NCI-H446 (cell line): ENCODE results near the gene CCNB1IP1.
"Not testable (repeated sequence)": the region's sequence is repeated elsewhere in the genome, so short reads cannot be mapped to it uniquely, and the experiment has no call there.

ENCODE experiments used
- DNase-seq, 2 experiments: peaks; one replicate each; lab custom pipeline; 2025; lab: John Stamatoyannopoulos, UW

CCNB1IP1 gene, protein sequence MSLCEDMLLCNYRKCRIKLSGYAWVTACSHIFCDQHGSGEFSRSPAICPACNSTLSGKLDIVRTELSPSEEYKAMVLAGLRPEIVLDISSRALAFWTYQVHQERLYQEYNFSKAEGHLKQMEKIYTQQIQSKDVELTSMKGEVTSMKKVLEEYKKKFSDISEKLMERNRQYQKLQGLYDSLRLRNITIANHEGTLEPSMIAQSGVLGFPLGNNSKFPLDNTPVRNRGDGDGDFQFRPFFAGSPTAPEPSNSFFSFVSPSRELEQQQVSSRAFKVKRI

DNA sequence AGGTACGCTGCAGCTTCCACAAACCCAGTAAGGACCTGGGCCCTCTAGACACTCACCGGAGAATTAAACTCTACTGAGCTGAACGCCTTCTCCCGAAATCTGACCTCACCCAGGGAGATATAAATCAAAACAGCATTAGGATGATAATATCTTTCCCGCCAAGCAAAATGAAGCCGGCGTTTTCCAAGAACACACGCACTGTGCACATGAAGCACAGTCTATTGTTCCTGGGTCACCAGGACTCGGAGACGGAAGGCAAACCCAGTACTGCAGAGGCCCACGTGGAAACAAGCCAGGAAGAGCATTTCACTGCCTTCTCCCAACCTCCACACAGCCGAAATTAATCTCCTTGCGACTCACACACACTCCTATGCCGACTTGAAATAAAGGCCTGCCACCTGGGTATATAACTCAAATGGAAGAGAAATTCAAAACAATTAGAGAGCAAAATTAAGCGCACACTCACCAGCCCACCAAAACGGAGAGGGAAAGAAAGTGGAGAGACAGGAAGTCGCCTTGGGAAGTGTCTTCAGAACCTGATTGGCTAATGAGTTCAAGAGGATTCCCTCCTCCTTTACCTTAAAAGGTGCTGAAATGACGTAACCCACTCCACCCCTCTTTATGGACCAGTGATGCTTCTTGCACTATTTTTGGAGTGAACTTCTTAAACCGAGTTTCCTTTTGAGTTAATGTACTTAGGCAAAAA is at the start of gene CCNB1IP1:
TSS of gene CCNB1IP1 (minus strand) at position 492 of the 706 bp plus-strand sequence. CDS start 16,756 bp downstream, outside the sequence.
- DNase-seq = peak; percentile 90 to 91

DNA sequence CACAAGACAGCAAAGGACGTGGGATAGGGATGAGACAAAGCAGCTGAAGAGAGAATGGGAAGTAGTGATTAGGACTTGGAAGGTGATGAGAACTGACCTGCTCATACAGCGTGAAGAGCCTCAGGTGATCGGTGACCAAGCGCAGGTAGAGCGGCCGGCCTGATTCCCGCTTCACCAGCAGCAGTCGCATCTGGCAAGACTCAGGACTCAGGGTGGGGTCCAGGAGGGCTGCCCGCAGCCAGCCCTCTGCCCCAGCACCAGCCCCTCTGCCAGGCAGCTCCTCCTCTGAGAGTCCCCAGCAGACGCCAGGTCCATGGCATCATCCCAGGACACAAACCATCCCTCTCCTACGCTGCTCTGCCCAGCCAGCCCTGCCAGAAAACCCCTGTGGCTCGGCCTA is 49.4 kb upstream of the CCNB1IP1 start:
- DNase-seq = no peak

DNA sequence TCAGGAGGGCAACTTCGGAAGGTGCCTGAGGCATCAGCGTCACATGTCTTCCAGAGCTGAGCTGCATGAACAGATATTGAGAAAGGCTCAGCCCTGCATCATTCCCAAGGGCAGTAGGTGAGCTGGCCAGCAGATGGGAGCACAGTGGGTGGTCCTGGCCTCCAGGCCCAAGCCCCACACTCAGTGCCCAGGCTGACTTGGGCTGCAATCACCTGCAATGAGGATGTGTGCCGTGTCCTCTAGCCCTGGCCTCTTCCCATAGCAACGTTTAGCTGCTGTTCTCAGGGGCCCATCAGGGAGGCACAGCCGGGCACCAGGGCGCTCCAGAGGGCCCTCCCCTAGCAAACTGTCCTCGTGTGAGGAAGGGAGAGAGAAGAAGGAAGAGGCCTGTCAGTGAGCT is 48.3 kb upstream of the CCNB1IP1 start:
- no peak for DNase-seq

DNA sequence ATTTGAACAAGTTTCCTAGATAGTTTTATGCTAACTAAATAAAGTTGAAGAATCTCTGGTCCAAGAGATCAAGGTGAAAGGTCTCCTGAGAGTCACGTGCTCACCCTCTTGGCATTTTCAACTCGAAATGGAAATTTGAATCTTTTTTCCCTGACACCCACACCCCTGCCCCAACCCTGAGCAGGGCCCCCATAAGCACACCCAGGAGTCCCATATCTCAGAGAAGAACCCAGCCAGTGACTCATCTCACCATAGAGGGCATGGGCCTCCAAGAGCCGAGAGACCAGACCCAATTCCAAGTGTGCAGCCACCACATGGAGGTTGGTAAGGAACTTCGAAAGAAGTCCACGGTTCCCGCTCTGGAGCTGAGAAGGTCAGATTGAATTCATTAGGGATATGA is 47.6 kb upstream of the CCNB1IP1 start:
- no peak for DNase-seq

DNA sequence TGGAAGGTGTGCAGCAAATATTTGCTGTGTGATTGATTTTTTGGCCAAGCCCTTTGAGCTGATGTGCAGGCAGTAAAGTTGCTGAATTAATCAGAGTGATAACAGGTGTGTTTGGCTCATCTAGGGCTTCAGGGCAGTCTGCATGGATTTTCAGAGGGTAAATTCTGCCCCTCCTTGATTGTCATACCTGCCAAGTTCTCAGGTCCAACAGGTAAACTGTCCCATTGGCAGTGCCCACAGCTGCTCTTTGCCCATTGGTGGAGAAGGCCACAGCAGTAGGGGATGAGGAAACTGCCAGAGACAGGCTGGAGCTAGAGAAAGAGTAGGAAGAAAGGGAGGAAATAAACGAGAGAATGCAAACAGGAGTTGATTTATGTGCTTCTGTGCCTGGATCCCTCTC is 46.7 kb upstream of the CCNB1IP1 start:
- DNase-seq = no peak

DNA sequence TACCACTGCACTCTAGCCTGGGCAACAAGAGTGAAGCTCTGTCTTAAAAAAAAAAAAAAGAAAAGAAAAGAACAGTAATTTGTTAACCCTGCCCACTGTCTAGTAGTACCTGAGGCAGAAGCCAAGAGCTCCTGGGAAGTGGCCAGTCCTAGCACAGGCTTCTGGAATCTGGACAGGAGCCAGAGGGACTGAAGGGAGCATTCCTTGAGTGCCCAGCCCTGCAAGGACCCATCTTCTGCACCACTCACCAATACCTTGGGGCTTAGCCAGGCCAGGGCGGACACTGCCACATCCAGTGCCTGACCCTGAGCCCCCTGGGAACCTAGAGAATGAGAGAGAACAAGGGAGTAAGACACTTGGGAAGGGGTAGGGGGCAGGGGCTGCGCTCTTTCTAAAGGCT is 44.1 kb upstream of the CCNB1IP1 start:
- DNase-seq = no peak

DNA sequence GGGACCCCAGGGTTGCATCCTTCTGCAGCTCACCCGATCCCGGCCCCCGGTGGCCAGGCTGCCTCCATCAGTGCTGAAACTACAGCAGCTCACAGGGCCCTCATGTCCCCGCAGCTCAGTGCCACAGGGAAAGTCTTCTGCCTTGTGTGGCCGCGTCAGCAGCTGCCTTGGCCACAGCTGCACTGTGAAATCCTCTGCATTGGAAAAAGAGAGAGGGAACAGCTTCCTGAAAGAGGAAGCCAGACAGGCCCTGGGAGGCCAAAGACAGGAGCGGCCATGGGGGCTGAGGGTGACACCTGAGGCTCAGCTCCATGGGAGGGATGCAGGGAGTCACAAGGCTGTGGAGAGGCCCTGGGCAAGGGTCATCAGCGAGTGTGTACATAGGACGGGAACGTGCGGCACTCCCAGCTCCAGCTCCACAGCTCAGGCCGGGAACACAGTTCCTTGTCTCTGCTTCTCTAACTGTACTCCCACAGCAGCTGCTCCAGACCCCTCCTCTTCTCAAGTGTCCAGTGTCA is 43.1 kb upstream of the CCNB1IP1 start:
- DNase-seq = no peak

DNA sequence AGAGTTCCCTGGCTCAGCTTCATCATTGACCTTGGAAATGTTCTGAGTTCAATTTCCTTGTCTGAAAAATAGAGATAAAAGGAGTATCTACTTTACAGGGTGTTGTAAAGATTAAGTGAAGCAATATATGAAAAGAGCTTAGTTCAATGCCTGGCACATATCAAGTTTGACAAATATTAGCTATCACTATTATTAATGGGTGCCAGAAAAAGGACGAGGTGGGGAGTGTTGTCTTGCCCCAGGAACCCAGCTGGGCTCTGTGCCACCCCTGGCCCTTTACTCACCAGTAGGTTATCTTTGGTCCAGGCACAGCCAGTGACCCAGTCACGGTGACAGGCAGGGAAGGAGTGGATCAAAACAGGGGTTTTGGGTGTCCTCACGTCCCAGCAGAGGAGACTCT is 42.4 kb upstream of the CCNB1IP1 start:
- DNase-seq = no peak

DNA sequence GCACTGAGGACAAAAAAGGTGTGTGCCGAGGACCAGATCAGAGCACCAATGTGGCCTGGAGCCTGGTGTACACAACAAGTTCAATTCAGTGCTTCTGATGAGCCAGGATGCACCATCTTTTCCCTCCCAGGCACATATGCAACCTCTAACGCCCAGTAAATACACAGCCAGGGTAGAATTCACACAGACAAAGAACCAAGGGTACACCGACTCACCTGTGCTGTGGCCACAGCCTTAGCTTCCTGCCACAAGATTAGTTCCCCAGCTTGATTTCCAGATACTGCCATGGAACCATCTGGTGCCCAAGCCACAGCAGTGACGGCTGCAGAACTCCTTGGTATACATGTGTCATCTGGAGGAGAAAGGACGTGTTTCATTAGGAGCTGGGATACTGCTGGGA is 39.7 kb upstream of the CCNB1IP1 start:
- no peak for DNase-seq

DNA sequence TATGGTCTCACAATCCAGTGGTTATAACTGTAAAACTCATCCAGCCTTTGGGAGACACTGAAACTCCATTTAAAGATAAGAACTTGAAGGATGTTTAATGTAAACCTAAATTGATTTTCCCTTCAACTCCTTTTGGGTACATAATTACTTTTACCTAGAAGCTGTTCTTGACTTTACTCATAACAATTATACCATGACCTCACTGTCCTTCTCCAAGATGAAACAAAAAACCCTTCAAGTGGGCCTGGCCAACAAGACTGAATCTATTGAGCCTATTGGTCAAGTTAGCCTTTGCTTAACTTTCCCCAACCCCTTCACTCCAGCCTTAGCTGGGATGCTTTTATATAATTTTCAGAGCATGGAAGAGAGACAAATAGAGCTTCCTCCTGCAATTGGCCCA is 32.8 kb upstream of the CCNB1IP1 start:
- DNase-seq = no peak

DNA sequence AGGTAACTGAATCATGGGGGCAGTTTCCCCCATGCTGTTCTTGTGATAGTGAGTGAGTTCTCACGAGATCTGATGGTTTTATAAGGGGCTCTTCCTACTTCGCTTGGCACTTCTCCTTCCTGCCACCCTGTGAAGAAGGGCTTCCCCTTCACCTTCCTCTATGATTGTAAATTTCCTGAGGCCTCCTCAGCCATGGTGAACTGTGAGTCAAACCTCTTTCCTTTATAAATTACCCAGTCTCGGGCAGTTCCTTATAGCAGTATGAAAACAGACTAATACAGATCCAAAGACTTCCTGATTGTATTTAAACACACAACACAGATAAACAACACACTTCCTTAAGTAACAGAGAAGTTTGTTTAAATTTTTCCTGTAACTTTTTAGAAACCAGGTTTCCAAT is 25.4 kb upstream of the CCNB1IP1 start:
- DNase-seq = not testable (repeated sequence)

DNA sequence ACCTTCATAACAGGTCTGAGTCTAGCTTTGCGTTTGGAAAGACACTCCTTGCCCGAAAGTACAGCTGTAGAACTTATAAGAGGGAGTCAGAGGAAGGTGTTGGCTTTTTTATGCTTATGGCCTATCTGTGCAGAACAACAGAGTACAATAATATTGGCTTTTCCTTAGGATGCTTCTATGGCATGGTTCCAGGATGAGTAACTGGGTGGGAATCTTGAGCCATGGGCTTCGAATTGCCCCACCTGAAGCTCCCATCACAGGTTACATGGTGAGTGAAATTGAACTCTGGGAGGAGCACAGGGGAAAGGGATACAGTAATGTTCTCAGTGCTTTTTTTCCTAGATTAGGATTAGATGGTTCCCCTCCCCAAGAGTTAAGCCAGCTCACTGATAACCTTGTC is 23.3 kb upstream of the CCNB1IP1 start:
- no peak for DNase-seq

DNA sequence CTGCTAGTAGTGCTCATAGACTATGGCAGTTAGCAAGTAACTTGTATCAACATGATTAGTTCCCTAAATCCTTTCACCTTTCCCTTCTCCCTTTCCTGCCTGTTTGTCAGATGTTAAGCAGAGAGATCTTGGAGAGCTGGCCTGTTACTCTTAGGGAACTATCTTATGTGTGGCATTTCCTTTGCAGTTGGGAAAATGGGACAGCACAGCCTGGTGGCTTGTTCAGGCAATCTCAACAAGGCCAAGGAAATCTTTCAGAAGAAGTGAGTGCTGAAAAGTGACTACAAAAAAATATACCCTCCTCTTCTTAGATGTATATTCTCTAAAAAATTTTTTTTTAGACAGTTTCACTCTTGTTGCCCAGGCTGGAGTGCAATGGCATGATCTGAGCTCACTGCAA is 17.8 kb upstream of the CCNB1IP1 start:
- no peak for DNase-seq

DNA sequence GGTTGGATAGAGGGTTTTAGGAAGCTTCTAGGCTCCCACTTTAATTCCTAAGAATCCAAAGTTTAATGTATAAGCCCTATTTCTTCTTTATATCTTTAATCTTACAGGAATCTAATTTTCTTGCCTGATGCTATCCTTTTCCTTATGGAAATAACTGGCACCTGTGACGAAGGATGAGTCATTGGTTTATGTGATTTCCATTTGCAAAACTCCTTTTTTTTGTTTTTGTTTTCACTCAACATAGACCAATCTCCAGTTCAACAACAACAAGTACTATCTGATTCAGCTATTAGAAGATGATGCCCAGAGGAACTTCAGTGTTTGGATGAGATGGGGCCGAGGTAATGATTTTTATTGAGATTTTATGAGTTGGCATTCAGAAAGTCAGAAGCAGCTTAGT is 17.2 kb upstream of the CCNB1IP1 start:
- DNase-seq = no peak

DNA sequence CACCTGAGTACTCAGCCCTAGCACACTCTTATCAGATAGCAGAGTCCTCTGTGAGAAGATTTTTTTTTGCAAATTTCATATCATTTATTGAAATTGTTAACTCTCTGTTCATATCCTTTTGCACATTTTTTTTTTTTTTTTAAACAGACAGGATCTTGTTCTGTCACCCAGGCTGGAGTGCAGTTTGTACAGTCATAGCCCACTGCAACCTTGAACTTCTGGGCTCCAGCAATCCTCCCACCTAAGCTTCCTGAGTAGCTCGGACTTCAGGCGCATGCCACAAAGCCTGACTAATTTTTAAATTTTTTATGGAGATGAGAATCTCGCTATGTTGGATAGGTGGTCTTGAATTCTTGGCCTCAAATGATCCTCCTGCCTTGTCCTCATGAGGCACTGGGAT is 14.7 kb upstream of the CCNB1IP1 start:
- no peak for DNase-seq

DNA sequence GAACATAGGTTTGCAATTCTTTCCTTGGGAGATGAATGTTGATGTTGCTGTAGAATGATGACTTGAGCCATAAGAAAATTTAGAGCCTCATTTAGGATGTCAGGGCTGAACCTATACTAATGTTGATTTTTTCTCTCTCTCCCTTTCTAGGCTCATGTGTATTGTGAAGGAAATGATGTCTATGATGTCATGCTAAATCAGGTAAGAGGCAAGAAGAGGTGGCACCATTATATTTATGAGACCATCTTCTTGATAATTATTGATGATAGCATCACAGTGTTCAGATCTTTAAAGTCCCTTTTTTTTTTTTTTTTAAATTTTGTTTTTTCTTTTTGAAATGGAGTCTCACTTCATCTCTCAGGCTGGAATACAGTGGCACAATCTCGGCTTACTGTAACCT is 13.6 kb upstream of the CCNB1IP1 start:
- DNase-seq = no peak

DNA sequence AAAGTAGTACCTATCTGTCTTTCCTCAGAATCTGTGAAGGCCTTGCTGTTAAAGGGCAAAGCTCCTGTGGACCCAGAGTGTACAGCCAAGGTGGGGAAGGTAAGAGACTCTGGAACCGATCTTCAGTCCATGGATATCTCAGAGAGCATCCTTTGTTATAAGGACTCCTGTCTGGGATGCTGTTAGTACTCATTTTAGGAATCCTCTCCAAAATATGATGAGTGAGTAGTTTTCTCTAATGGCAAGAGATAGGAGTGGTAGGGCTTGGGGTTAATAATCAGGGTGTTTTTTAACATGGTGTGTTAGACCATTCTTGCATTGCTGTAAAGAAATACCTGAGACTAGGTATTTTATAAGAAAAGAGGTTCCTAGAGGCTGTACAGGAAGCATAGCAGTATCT is 12.3 kb upstream of the CCNB1IP1 start:
- no peak for DNase-seq

DNA sequence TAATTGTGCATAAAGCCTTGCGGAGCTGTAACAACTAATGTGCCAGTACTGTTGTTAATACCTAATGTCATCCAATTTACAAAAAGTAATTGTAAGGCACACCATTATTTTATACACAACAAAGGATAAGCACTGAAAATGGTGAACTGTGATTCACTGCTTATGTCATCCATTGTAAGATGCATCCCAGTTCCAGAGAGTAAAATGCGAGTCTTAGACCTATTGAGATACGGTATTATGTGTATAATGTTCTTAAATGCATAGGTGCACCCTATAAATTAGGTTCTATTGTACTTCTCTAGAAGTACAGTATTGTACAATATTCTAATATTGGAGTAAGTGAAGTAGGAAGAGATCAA is 10.8 kb upstream of the CCNB1IP1 start:
- DNase-seq = peak in 1 of 2 experiments; percentile 38

DNA sequence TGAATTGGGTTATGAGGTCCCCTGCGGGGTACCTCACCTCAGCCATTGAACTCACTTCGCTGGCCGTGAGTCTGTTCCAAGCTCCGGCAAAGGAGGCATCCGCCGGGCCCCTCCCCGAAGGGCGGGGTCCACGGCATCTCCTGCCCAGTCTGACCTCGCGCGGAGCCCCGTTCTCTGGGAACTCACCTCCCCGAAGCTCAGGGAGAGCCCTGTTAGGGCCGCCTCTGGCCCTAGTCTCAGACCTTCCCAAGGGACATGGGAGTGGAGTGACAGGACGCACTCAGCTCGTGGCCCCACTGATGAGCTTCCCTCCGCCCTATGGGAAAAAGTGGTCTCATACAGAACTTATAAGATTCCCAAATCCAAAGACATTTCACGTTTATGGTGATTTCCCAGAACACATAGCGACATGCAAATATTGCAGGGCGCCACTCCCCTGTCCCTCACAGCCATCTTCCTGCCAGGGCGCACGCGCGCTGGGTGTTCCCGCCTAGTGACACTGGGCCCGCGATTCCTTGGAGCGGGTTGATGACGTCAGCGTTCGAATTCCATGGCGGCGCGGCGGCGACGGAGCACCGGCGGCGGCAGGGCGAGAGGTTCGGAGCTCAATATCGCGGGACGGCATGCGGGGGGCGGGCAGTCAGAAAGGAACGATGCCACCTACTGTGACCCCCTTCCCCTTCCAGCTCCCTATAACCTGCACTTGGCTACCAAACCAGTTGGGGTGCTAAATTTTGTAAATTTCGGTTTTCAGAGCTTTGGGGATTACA is 10.2 kb upstream of the CCNB1IP1 start, which contains the start of gene PARP2:
TSS of gene PARP2 (plus strand) at position 544 of the 770 bp plus-strand sequence. CDS start at position 551, 7 bp downstream.
- peak; percentile 100 for DNase-seq

DNA sequence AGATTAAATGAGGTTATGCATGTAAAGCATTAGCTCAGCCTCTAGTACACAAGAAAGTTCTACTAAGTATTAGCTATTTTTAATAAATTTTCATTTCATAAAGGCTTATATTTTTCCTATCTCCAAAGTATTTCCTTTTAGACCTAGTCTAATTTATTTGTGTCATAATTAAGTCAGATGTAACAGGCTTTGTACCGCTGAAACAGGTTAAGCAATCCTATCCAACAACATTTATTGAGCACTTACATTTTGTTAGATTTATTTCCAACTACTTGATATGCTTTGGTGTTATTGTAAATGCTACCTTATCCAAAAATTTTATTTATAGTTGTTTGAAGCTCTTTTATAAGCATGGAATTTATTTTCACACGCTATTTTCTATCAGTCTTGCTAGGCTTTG is 8.6 kb upstream of the CCNB1IP1 start:
- DNase-seq = no peak

DNA sequence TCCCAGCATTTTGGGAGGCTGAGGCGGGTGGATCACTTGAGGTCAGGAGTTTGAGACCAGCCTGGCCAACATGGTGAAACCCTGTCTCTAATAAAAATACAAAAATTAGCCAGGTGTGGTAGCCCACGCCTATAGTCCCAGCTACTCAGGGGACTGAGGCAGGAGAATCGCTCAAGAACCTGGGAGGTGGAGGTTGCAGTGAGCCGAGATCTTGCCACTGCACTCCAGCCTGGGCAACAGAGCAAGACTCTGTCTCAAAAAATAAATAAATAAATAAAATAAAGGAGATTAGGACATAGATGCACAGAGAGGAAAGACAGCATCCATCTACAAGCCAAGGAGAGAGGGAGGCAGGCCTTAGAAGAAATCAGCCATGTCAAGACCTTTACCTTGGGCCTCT is 8.0 kb upstream of the CCNB1IP1 start:
- not testable (repeated sequence) for DNase-seq

DNA sequence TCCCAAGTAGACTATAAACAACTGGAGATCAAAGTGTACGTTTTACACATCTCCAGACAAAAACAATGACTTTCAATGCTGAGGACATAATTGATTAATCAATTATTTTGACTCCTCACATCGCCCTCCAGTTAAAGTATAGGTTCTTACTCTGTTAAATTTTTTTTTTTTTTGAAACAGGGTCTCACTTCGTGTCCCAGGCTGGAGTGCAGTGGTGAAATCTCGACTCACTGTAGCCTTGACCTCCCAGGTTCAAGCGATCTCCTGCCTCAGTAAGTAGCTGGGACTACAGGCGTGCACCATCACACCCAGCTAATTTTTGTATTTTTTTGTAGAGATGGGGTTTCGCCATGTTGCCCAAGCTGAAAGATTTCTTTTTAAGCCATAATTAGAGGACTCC is 938 bp upstream of the CCNB1IP1 start:
- no peak for DNase-seq

DNA sequence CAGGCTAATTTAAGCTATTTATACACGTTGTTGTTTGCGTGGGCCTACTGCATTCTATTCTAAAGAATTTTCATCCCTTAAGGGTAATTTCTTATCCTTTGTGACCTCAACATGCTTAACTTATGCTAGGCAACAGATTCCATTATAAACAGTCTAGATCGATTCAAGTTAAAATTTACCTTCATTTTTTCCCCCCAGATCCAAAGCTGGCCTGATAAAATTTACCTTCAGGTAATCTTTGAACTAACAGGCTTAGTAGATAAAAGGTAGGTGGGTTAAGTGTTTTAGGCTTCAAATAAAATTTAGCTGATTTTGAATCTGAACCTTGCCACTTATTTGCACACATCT is 389 bp upstream of the CCNB1IP1 start:
- DNase-seq = no peak
